ENCODE measurements around the gene CEP89.

CEP89 gene

DNA sequence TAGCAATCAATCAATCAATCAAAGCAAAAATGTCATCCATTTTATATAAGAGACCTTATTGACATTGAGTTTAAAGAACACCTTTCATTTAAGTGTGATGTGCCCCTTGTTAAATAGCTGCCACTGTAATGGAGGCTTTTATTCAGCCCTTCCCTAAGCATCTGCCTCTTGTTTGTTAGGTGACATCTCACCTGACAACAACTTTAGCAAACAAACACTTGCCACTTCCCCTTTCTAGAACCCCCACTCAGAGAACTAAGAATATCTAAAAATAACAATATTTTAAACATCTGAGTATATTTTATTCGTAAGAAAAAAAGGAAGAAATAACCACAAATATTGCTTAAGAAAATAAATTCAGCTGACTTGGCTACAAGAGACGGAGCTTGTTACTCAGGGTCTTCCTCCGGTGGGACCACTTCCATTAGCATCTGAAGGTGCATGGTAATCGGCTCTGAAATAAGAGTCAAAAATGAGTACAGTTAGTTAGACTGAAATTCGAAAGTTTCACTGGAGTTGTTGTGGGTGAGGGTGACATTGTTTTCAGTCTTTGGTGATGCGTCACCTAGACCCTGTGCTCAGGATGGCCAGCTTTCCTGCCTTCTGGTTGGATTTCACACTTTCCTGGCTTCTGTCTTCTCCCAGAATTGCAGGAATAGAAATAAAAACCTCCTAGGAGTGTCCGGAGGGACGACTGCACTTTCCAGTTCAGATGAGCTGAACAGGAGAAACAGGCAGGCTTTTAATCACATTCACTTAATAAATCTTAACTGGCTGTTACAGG lies 141.3 kb downstream of the CEP89 start:
- no peak overlapping the region for H3K4me3 ChIP-seq (ENCODE audit: control insufficient read depth, low read depth, low read length)
- DNase-seq (ENCODE audit: low read depth), result peak; percentile 45
- TF ChIP-seq, protein P1, sequence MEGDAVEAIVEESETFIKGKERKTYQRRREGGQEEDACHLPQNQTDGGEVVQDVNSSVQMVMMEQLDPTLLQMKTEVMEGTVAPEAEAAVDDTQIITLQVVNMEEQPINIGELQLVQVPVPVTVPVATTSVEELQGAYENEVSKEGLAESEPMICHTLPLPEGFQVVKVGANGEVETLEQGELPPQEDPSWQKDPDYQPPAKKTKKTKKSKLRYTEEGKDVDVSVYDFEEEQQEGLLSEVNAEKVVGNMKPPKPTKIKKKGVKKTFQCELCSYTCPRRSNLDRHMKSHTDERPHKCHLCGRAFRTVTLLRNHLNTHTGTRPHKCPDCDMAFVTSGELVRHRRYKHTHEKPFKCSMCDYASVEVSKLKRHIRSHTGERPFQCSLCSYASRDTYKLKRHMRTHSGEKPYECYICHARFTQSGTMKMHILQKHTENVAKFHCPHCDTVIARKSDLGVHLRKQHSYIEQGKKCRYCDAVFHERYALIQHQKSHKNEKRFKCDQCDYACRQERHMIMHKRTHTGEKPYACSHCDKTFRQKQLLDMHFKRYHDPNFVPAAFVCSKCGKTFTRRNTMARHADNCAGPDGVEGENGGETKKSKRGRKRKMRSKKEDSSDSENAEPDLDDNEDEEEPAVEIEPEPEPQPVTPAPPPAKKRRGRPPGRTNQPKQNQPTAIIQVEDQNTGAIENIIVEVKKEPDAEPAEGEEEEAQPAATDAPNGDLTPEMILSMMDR (IDR thresholded peaks at IDR 0.05; ENCODE audit: control insufficient read depth, insufficient read depth, low read depth, low read length, missing control alignments), result no peak

DNA sequence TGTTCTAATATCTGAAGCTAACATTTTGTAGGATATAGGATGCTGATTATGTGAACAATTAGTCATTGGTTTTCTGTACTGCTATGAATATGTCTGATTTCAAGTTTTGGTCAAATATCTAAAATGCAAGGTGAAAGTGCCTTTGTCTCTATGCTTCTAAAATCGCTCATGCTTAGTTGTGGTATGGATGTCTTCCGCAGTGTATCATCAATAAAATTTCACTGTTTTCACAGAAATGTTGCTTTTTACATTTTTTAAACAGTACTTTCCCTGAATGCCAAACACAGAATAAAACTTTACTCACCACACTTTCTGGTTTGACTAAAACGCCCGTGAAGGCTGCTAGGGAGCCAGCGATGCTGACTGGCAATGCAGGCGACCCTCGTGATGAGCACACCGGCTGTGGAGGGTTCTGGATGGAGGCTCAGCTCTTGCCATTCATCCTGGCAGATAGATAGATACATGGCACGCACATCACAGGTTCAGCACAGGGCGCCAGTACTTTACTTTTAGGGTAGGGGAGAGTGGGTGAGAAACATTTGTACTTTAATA lies 142.3 kb downstream of the CEP89 start:
- no peak for DNase-seq (ENCODE audit: low read depth)
- TF ChIP-seq, protein P1 (IDR thresholded peaks at IDR 0.05; ENCODE audit: control insufficient read depth, insufficient read depth, low read depth, low read length, missing control alignments), result no peak
- no peak overlapping the region for H3K4me3 ChIP-seq (ENCODE audit: control insufficient read depth, low read depth, low read length)

DNA sequence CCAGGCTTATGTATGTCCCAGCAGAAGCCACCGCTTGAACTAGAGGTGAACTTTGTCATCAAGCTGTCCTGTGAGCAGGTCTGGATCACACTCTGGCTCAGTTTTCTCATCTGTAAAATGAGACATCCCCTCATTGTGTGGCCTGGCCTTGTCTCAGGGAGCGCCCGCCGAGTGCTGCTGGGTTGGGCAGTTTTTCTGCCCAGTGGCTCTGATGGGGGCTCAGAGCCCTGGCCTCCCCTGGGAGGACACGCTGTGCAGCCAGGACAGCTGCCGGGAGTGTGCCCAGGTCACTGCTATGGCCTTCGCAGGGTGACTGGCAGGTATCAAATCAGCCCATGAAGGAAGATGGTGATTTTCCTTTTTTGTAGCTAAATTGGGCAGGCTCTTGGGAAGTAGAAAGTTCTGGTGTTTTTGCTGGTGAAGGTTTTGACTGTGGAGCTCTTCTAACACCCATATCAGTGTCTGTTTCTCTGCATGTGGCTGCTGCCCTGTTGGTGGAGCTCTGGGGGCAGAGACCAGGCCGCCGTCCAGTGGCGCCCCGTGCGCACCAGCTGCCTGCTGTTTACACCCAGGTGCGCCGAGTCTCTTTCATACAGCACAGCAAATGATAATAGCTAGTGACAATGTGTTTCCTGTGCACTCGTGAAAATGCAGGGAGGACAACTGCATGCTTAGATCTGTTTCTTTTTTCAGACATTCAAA lies 143.0 kb downstream of the CEP89 start:
- TF ChIP-seq, protein P1 (IDR thresholded peaks at IDR 0.05; ENCODE audit: control insufficient read depth, insufficient read depth, low read depth, low read length, missing control alignments), result no peak
- H3K4me3 ChIP-seq (ENCODE audit: control insufficient read depth, low read depth, low read length), result no peak overlapping the region
- no peak for DNase-seq (ENCODE audit: low read depth)

DNA sequence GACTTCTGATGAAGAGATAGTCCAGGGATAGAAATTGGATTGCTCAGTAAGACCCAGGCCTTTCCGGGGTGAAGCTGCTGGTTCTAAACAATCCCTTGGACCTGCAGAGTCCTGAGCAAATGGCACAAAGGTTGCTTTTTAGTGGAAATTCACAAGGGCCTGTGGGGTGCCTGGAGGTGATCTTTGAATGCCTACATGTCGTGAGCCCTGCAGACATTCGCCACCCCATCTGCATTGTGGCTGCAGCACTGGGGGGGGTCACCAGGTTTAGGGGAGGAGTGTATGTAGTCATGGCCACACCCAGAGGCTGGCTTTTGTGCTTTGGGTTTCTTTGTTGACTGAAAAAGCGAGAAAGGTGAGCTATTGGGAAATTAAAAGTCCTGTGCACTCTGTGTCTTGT lies 143.6 kb downstream of the CEP89 start:
- TF ChIP-seq, protein P1 (IDR thresholded peaks at IDR 0.05; ENCODE audit: control insufficient read depth, insufficient read depth, low read depth, low read length, missing control alignments), result no peak
- no peak overlapping the region for H3K4me3 ChIP-seq (ENCODE audit: control insufficient read depth, low read depth, low read length)
- no peak for DNase-seq (ENCODE audit: low read depth)

Measured in AG09309 (cell line).